ENCODE results near the gene TBC1D14. TPM values are rescaled to one million over a fixed set of nuclear protein-coding genes. Genes with fewer than 3 reads are reported as not detected.
"Not testable (repeated sequence)": the region's sequence is repeated elsewhere in the genome, so short reads cannot be mapped to it uniquely, and the experiment has no call there.

TBC1D14 gene
- total RNA-seq, 1 donor from 2014 or later: 37.1 TPM

DNA sequence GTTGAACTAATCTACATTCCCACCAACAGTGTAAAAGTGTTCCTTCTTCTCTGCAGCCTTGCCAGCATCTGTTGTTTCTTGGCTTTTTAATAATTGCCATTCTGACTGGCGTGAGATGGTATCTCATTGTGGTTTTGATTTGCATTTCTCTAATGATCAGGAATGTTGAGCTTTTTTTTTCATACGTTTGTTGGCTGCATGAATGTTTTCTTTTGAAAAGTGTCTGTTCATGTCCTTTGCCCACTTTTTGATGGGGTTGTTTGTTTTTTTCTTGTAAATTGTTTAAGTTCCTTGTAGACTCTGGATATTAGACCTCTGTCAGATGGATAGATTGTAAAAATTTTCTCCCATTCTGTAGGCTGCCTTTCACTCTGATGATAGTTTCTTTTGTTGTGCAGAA is 170.3 kb downstream of the TBC1D14 start:
- DNase-seq (ENCODE audit: low spot score): not testable (repeated sequence)

Other genes with a start within 250 kb of the TBC1D14 start
- gene S100P, start 215.9 kb upstream of the TBC1D14 start, total RNA-seq: 33.4 TPM
- 51.2 TPM for gene MRFAP1L1, start 200.0 kb upstream of the TBC1D14 start, total RNA-seq
- 18.1 TPM for gene BLOC1S4, start 193.7 kb upstream of the TBC1D14 start, total RNA-seq
- 35.0 TPM for gene KIAA0232, start 127.1 kb upstream of the TBC1D14 start, total RNA-seq
- 23.9 TPM for gene TADA2B, start 133.5 kb downstream of the TBC1D14 start, total RNA-seq
- gene GRPEL1, start 158.2 kb downstream of the TBC1D14 start, total RNA-seq: 27.5 TPM